ENCODE data around the gene RTL10.

The RTL10 gene

DNA sequence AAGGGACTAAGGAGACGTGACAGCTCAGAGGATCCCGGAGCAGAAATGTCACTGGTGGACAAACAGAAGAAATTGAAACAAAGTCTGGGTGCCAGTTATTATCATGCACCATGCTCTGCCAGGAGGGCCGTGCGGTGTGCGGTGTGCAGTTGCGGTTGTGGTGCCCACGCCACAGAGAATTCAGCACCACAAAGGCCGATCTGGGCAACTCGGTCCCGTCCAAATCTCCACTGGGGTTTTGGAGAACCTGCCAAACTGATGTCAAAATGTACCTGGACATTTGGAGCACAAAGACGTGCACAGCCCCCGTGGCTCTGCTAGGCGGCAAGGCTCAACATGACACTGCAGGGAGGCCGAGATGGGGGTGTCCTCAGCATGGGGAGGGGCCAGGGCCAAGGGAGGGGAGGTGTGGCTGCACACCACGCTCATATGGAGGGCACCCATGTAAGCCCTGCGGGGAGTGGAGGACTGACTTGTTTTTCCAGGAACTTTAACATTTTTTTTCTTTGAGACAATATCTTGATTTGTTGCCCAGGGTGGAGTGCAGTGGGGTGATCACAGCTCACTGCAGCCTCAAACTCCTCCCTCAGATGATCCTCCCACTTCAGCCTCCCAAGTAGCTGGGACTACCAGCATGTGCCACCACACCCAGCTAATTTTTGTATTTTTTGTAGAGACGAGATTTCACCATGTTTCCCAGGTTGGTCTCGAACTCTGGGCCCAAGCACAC is 39.4 kb downstream of the RTL10 start:
- DNase-seq (ENCODE audit: low read depth) = no peak
- TF ChIP-seq, protein P1, sequence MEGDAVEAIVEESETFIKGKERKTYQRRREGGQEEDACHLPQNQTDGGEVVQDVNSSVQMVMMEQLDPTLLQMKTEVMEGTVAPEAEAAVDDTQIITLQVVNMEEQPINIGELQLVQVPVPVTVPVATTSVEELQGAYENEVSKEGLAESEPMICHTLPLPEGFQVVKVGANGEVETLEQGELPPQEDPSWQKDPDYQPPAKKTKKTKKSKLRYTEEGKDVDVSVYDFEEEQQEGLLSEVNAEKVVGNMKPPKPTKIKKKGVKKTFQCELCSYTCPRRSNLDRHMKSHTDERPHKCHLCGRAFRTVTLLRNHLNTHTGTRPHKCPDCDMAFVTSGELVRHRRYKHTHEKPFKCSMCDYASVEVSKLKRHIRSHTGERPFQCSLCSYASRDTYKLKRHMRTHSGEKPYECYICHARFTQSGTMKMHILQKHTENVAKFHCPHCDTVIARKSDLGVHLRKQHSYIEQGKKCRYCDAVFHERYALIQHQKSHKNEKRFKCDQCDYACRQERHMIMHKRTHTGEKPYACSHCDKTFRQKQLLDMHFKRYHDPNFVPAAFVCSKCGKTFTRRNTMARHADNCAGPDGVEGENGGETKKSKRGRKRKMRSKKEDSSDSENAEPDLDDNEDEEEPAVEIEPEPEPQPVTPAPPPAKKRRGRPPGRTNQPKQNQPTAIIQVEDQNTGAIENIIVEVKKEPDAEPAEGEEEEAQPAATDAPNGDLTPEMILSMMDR (IDR thresholded peaks at IDR 0.05; ENCODE audit: low read depth, low read length, missing control alignments) = no peak

DNA sequence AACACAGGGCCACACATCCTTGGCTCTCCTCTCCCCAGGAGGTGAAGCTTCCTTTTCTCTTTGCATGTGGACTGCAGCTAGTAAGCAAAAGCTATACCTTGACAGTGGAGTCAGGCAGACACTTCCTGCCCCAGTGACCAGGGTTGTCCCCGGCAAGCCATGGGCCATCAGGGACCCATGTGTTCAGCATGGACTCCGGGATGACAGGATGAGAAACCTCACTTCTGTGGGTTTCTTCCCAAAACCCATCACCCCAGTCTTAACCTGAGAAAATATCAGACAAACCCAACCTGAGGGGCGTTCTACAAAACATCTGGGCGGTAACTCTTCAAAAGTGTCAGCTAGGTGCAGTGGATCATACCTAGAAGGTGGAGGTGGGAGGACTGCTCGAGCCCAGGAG is 40.2 kb downstream of the RTL10 start:
- TF ChIP-seq, protein P1 (IDR thresholded peaks at IDR 0.05; ENCODE audit: low read depth, low read length, missing control alignments) = no peak
- H3K4me3 ChIP-seq (ENCODE audit: low read depth, low read length) = no peak overlapping the region
- DNase-seq (ENCODE audit: low read depth) = no peak

More for the DNA sequence above, 39.4 kb downstream of the RTL10 start:
- no peak overlapping the region for H3K4me3 ChIP-seq (ENCODE audit: low read depth, low read length)

DNA sequence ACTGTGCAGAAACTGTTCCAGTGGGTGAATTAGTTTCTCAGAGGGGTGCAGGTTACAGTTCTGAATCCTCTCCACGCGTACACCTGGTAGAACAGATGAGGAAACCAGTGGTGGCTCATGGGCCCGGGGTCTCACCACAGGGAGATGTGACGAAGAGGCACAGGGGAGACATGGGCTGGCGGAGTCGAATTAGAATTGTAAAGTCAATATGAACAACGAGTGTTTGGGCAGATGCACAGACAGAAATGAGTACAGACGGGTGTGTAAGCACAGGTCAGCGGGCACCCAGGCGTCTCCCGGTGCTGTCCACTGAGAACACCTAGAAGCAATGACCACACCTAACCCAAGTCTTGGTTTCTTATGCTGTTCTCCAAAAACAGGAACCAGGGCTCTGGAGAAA is 41.8 kb downstream of the RTL10 start:
- no peak for DNase-seq (ENCODE audit: low read depth)
- TF ChIP-seq, protein P1 (IDR thresholded peaks at IDR 0.05; ENCODE audit: low read depth, low read length, missing control alignments) = no peak
- no peak overlapping the region for H3K4me3 ChIP-seq (ENCODE audit: low read depth, low read length)

DNA sequence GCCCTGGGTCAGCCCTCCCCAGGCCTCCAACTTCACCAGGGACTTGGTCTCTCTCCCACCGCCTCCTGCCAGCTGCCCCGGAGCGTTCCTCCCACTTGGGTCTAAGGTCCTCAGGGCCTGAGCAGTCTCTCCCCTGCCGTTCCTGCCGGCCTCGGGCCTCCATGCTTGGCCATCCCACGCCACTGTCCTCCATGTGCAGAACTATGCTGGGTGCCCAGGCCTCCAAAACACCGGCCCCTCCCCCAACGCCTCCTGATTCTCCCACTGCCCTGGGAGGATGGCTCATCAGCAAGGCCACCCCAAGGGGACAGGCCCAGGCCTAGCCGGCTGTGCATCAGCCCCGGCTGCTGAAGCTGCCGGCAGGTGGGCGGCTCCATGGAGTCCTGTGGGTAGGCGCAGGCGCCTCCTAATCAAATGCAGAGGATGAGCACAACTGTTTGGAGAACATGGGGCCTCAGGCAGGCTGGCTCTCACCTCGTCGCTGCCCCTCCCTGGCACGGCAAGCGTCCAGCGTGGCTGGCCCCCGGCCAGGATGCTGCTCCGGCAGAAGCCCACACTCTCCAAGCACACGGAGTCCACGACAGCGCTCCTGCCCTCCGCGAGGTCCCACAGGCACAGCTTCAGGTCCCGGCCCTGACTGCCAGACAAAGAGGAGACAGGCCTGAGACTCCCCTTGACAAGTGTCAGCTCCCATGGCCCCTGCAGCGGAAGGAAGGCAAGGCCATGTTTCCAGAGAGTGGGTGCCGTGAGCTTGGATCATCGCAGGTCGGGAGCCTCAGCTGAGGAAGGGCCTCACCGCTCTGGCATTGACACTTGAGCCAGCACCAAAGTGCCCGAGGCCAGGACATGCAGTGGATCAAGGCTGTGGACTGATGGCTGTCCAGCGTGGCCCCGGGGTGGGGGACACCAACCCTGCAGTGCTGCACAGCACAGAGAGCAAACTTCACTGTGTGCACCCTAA is 42.6 kb downstream of the RTL10 start:
- TF ChIP-seq, protein P1 (IDR thresholded peaks at IDR 0.05; ENCODE audit: low read depth, low read length, missing control alignments) = no peak
- DNase-seq (ENCODE audit: low read depth) = no peak
- no peak overlapping the region for H3K4me3 ChIP-seq (ENCODE audit: low read depth, low read length)

DNA sequence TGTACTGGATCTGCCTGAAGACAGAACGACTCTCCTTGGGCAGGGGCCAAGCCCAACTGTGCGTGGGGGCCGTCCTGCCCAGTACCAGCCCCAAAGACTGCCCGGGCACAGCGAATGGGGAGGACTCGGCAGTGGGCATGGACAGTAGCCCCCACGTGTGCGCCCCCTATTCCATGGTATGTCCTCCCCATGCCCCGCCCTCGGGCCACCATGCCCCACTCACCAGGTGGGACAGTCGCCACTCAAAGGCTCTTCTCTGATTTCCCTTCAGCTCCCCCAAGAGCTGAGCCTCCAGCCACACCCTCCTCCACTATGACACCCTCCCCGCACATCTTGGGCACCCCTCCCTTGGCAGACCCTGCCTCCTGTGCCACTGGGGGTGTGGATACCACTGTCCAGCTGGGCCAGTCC is 43.5 kb downstream of the RTL10 start:
- no peak for DNase-seq (ENCODE audit: low read depth)
- TF ChIP-seq, protein P1 (IDR thresholded peaks at IDR 0.05; ENCODE audit: low read depth, low read length, missing control alignments) = no peak
- no peak overlapping the region for H3K4me3 ChIP-seq (ENCODE audit: low read depth, low read length)

DNA sequence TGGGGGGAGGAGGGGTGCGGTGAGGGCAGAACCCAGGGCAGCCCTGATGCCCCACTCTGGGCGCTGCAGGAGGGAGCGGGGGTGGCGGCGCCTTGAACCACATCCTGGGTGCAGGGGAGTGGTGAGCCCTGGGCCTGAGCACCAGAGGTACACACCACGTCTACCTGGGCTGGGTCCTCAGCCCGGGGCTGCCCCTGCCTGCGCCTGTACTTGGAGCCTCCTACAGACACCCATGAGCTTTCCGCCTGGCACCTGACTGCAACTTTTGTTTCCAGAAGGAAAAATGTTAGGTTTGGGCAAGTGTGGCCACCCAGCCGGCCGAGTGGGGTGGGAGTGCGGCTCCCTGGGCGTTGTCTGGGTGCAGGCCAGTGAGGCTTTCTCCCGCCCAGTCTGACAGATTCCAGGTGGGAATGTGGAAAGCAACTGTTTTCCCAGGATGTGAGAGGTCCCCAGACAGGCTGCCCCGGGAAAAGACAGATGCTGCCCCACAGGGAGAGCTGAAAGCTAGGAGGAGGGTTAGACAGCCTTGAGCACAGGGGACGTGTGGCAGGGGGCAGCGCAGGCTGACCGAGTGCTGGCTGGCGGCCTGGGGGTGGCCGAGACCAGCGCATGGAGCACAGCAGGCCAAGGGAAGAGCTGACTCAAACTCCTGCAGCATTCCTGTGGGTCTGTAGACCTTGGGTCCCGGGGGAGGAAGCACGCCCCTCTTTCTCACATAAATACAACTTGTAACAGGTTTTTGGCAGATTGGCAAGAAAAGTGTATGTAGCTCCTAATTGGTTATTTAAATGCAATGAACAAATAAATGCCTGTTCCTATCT is 44.1 kb downstream of the RTL10 start:
- TF ChIP-seq, protein P1 (IDR thresholded peaks at IDR 0.05; ENCODE audit: low read depth, low read length, missing control alignments) = no peak
- H3K4me3 ChIP-seq (ENCODE audit: low read depth, low read length) = no peak overlapping the region
- DNase-seq (ENCODE audit: low read depth) = no peak
